GM12891 (cell line): ENCODE measurements around the gene ANP32A.

Experiments
- POLR2A ChIP-seq: IDR thresholded peaks from 2 replicates; pipeline ENCODE4 v1.6.1; 2011; ENCODE audit warnings: low read depth, low read length, control low read depth
- POLR2AphosphoS5 ChIP-seq: IDR thresholded peaks from 2 replicates; pipeline ENCODE4 v1.6.1; 2011; ENCODE audit warnings: low read depth, low read length, control low read depth
- POU2F2 ChIP-seq: IDR thresholded peaks from 2 replicates; pipeline ENCODE4 v1.6.1; 2011; ENCODE audit warnings: low read depth, mild to moderate bottlenecking, control low read depth, low read length, moderate library complexity
- SPI1 ChIP-seq: IDR thresholded peaks from 2 replicates; pipeline ENCODE4 v1.6.1; 2011; ENCODE audit warnings: low read depth, low read length, control low read depth
- TAF1 ChIP-seq: IDR thresholded peaks from 2 replicates; pipeline ENCODE4 v1.6.1; 2011; ENCODE audit warnings: low read depth, low read length, control low read depth

DNA sequence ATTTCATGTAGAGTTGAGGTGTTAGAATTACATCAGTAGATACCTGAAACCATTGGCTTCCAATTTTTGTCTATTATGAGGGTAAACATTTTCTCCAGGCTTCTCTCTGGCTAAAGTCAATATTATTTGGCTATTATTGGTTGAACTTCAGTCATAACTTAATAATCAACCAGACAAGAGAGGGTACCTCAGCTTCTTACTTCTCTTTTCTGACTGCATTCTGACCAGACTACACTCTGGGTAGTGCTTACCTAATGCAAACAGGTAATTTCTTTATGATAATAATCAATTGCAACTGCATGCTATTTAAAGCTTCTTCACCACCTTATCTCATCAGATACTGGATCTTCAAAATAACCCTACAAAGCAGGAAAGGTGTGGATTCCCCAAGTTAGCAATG lies 85.1 kb downstream of the ANP32A start:
- TF ChIP-seq POLR2AphosphoS5 (no peak), POLR2A (no peak), TAF1 (no peak), POU2F2 (no peak), SPI1 (no peak)
